Mucosa of gallbladder (tissue), 1 donor: ENCODE data around the gene NUDT4B. TPM values are rescaled to one million over a fixed set of nuclear protein-coding genes. Genes with fewer than 3 reads are reported as not detected.
"Not testable (repeated sequence)": the region's sequence is repeated elsewhere in the genome, so short reads cannot be mapped to it uniquely, and the experiment has no call there.

Experiments used
- DNase-seq: peaks from one replicate; pipeline ENCODE4 v3.0.0-alpha.2; 2020; ENCODE audit warnings: low spot score
- total RNA-seq: library from RNA; stranded (reverse); gene quantifications from one replicate; pipeline ENCODE4 v1.2.1, GENCODE V29; 2021
- donor health status: DM: no; HTN: no; CAD: no.

Gene NUDT4B
- total RNA-seq, 1 donor from 2014 or later = 0.46 TPM

GRCh38 chr1:148738667-148739066 is 9.9 kb upstream of the NUDT4B start:
- DNase-seq = not testable (repeated sequence)

- DNase-seq = not testable (repeated sequence)
These were observed 5.4 kb upstream of the NUDT4B start for GRCh38 chr1:148743200-148743599.

- not testable (repeated sequence) for DNase-seq
These were observed 4.6 kb upstream of the NUDT4B start for GRCh38 chr1:148743726-148744720.

- not testable (repeated sequence) for DNase-seq
These were observed 734 bp downstream of the NUDT4B start for GRCh38 chr1:148749335-148749681.

- DNase-seq = not testable (repeated sequence)
These were observed 7.7 kb downstream of the NUDT4B start for GRCh38 chr1:148756231-148756630.

- not testable (repeated sequence) for DNase-seq
These were observed 8.9 kb downstream of the NUDT4B start for GRCh38 chr1:148757446-148757845.

GRCh38 chr1:148758412-148758811 is 9.8 kb downstream of the NUDT4B start:
- DNase-seq = not testable (repeated sequence)

GRCh38 chr1:148758925-148759324 is 10.4 kb downstream of the NUDT4B start:
- not testable (repeated sequence) for DNase-seq

- DNase-seq = not testable (repeated sequence)
These were observed 11.2 kb downstream of the NUDT4B start for GRCh38 chr1:148759749-148760148.

- DNase-seq = not testable (repeated sequence)
These were observed 11.6 kb downstream of the NUDT4B start for GRCh38 chr1:148760206-148760605.

GRCh38 chr1:148761360-148761759 is 12.8 kb downstream of the NUDT4B start:
- DNase-seq = not testable (repeated sequence)

GRCh38 chr1:148765238-148766019 is 16.9 kb downstream of the NUDT4B start:
- DNase-seq = not testable (repeated sequence)

GRCh38 chr1:148768541-148768940 is 20.0 kb downstream of the NUDT4B start:
- DNase-seq = not testable (repeated sequence)

- DNase-seq = not testable (repeated sequence)
These were observed 20.9 kb downstream of the NUDT4B start for GRCh38 chr1:148769495-148769894.

GRCh38 chr1:148773690-148774089 is 25.1 kb downstream of the NUDT4B start:
- not testable (repeated sequence) for DNase-seq

- DNase-seq = not testable (repeated sequence)
These were observed 25.5 kb downstream of the NUDT4B start for GRCh38 chr1:148774102-148774501.

GRCh38 chr1:148775263-148775662 is 26.7 kb downstream of the NUDT4B start:
- DNase-seq = not testable (repeated sequence)

- not testable (repeated sequence) for DNase-seq
These were observed 29.1 kb downstream of the NUDT4B start for GRCh38 chr1:148777649-148778048.

GRCh38 chr1:148780404-148780803 is 31.8 kb downstream of the NUDT4B start:
- not testable (repeated sequence) for DNase-seq

- DNase-seq = not testable (repeated sequence)
These were observed 43.0 kb downstream of the NUDT4B start for GRCh38 chr1:148791543-148792099.

- not testable (repeated sequence) for DNase-seq
These were observed 45.3 kb downstream of the NUDT4B start for GRCh38 chr1:148793762-148794332.
